BE2C (cell line): ENCODE measurements around the gene HOXC10.

Source experiments
- DNase-seq: peaks from one replicate; pipeline ENCODE4 v3.0.0-alpha.2; 2020
- H3K27me3 ChIP-seq: fragments of 250-450 bp; sonication (Bioruptor Pico); 2 replicates; pipeline ENCODE4 v1.5.1; 2020; ENCODE audit warnings: mild to moderate bottlenecking
- H3K36me3 ChIP-seq: fragments of 250-450 bp; sonication (Bioruptor Pico); 2 replicates; pipeline ENCODE4 v1.5.1; 2020; ENCODE audit warnings: mild to moderate bottlenecking
- H3K4me1 ChIP-seq: fragments of 250-450 bp; sonication (Bioruptor Pico); 2 replicates; pipeline ENCODE4 v1.5.1; 2020
- H3K4me3 ChIP-seq: 2 replicates; pipeline ENCODE4 v1.5.1; 2011; ENCODE audit warnings: low read depth, low read length
- H3K9me3 ChIP-seq: fragments of 250-450 bp; sonication (Bioruptor Pico); 2 replicates; pipeline ENCODE4 v1.5.1; 2020
- CTCF ChIP-seq: IDR thresholded peaks from 2 replicates; pipeline ENCODE4 v1.5.1; 2012; ENCODE audit warnings: mild to moderate bottlenecking, low read depth, low read length

Gene HOXC10

GRCh38 chr12:53978477-53979356 lies 6.2 kb upstream of the HOXC10 start:
- Histone ChIP-seq H3K4me1 (no peaks in the 10 kb centered on the region), H3K9me3 (no peaks in the 10 kb centered on the region), H3K27me3 (peaks cover 7% of the 10 kb centered on the region), H3K36me3 (no peaks in the 10 kb centered on the region), H3K4me3 (no peak overlapping the region)
- no peak for TF ChIP-seq CTCF
- DNase-seq: no peak

- Histone ChIP-seq H3K4me3 (no peak overlapping the region), H3K4me1 (no peaks in the 10 kb centered on the region), H3K9me3 (no peaks in the 10 kb centered on the region), H3K27me3 (peaks cover 1% of the 10 kb centered on the region), H3K36me3 (no peaks in the 10 kb centered on the region)
- no peak for DNase-seq
- TF ChIP-seq CTCF: no peak
Measured at GRCh38 chr12:53980104-53980801, 4.7 kb upstream of the HOXC10 start.

GRCh38 chr12:53980802-53981496 lies 4.0 kb upstream of the HOXC10 start:
- TF ChIP-seq CTCF: no peak
- H3K4me1 ChIP-seq: no peaks in the 10 kb centered on the region
- DNase-seq: no peak
- H3K27me3 ChIP-seq: peaks cover 8% of the 10 kb centered on the region
- H3K4me3 ChIP-seq: no peak overlapping the region
- H3K36me3 ChIP-seq: no peaks in the 10 kb centered on the region
- H3K9me3 ChIP-seq: no peaks in the 10 kb centered on the region

GRCh38 chr12:53981634-53982565 lies 3.0 kb upstream of the HOXC10 start:
- no peaks in the 10 kb centered on the region for H3K9me3 ChIP-seq
- peaks cover 18% of the 10 kb centered on the region for H3K27me3 ChIP-seq
- no peaks in the 10 kb centered on the region for H3K36me3 ChIP-seq
- no peaks in the 10 kb centered on the region for H3K4me1 ChIP-seq
- no peak for DNase-seq
- no peak overlapping the region for H3K4me3 ChIP-seq
- TF ChIP-seq CTCF: no peak

DNA sequence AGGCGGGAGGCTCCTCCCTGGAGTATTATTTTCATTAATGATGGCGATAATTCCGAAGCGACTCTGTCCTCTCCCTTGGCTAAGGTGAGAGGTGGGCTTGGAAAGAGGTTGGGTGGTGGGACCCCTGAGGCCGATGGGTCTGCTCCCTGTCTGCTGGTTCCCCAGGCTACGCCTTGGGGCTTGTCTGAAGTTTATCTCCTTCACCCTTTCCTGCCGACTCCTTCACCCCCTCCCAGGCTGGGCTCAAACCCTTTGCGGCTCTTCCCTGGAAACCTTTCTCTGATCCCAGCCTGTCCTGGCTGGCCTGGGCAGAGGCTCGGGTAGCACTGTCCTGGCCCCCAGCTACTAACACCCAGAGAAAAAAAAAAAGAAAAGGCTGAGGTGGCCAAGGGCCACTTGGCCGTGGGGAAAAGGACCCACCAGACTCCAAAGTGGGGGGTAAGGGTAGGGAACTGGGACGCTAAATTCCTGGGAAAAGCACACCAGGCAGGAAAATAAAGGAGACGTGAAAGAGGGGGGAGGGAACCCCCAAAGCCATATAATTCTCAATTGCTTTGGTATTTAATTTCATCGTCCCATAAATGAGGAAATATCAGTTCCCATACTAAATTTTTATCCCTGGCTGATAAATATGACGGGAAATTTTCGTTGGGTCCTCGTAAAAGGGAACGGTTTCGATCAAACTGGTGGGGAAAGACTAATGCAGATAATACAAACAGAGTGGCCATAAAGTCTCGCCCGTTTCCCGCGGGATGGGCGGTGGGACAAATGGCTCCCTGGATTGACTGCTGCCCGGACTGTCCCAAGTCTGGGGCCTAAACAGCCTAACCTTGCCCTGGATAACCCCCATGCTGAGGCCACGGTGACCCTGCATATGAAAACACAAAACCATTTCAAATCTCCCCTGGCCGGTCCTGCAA lies 2.0 kb upstream of the HOXC10 start:
- Histone ChIP-seq H3K4me1 (no peaks in the 10 kb centered on the region), H3K27me3 (peaks cover 21% of the 10 kb centered on the region), H3K4me3 (no peak overlapping the region), H3K36me3 (no peaks in the 10 kb centered on the region), H3K9me3 (no peaks in the 10 kb centered on the region)
- no peak for DNase-seq
- no peak for TF ChIP-seq CTCF
